Testis (tissue), 3 donors: ENCODE results near the gene FOXA2. TPM values are rescaled to one million over a fixed set of nuclear protein-coding genes. Genes with fewer than 3 reads are reported as not detected.

ENCODE experiments used
- DNase-seq: peaks from one replicate; pipeline ENCODE4 v3.0.0-alpha.2; 2019
- H3K27ac ChIP-seq, 2 donors: fragments of 200-600 bp; sonication (generic); one replicate each; pipeline ENCODE4 v1.5.1; 2019
- H3K27me3 ChIP-seq: fragments of 200-600 bp; sonication (generic); one replicate; pipeline ENCODE4 v1.5.1; 2019
- H3K36me3 ChIP-seq: fragments of 200-600 bp; sonication (generic); one replicate; pipeline ENCODE4 v1.5.1; 2017; ENCODE audit warnings: low read depth; ENCODE audit errors: missing control alignments
- H3K4me1 ChIP-seq: fragments of 200-600 bp; sonication (generic); one replicate; pipeline ENCODE4 v1.5.1; 2019
- H3K4me3 ChIP-seq, 2 donors: fragments of 200-600 bp; sonication (generic); one replicate each; pipeline ENCODE4 v1.5.1; 2017 to 2019
- H3K9me3 ChIP-seq: fragments of 200-600 bp; sonication (generic); one replicate; pipeline ENCODE4 v1.5.1; 2017
- CTCF ChIP-seq, 3 experiments: fragments of 450-650 bp in 2 of 3; fragments of 200-600 bp in 1 of 3; sonication (generic) in 1 of 3; IDR thresholded peaks; one replicate each; pipeline ENCODE4 v1.5.1; 2016 to 2019; ENCODE audit warnings: antibody characterized with exemption in 3 of 3, mild to moderate bottlenecking in 2 of 3, moderate library complexity in 1 of 3
- POLR2A ChIP-seq: fragments of 450-650 bp; IDR thresholded peaks from one replicate; pipeline ENCODE4 v1.6.1; 2017; ENCODE audit warnings: antibody characterized with exemption, mild to moderate bottlenecking, moderate library complexity
- WGBS, 2 donors: methylation state at CpG; one replicate each; pipeline ENCODE4 v1.1.5; 2018; 5-methylcytosine and 5-hydroxymethylcytosine counted together
- intact Hi-C: fragments of 100-400 bp; cut with DNase I; formaldehyde crosslinking; loops from one replicate; pipeline ENCODE4 v1.15.1; 2023; ENCODE audit warnings: low total_unique reads
- polyA plus RNA-seq: library from polyadenylated mRNA; stranded (reverse); fragments of 350-450 nt; fragmentation: Illumina TruSeq; extraction: RNeasy Lipid Tissue Mini Kit (QIAGEN cat#74804); gene quantifications from one replicate; pipeline ENCODE4 v1.2.3, GENCODE V29; 2014; ENCODE audit warnings: low read depth, low replicate concordance; ENCODE audit not compliant: insufficient read depth
- total RNA-seq, 2 donors: library from RNA; depleted of rRNA; stranded (reverse); fragments of >200 nt; gene quantifications; one replicate each; pipeline ENCODE4 v1.2.3, GENCODE V29; 2016

The FOXA2 gene
- total and polyA plus RNA-seq, 3 donors from 2014 or later, result 0.24 to 0.54 (median 0.43) TPM

DNA sequence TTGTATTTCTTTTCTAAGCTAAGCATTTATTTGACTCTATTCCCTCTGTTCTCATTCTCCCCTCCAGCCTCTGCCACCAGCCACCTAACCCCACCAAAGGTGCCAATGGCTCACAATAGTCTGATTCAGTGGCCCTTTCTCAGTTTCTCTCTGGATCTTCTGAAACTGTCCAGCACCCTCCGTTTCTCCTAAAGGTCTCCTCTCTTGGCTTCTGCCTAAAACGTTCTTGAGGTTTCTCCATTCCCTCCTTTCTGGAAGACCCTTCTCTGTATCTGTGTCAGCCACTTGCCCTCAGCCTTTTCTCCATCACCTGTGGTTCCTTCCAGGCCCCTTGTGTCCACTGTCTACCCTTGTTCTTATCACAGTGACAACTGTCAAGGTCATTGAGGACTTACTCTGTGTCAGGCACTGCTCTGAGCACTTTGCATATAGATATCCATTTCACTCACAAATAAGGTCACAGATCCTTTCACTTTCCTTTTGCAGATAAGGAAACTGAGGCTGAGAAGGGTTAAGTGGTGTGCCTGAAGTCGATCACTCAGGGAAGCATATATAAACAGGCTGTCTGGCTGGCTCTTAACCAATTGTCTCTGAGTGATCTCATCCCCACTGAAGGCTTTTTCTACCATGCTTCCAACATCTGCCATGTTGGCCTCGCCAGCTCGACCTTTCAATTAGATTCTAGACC is 48.1 kb downstream of the FOXA2 start:
- Histone ChIP-seq H3K36me3 (no peaks in the 10 kb centered on the region), H3K4me1 (no peaks in the 10 kb centered on the region), H3K27me3 (no peaks in the 10 kb centered on the region), H3K9me3 (no peaks in the 10 kb centered on the region), H3K4me3 (no peak overlapping the region), H3K27ac (no peak overlapping the region)
- DNase-seq, result no peak
- TF ChIP-seq CTCF (IDR thresholded peaks at IDR 0.05) (no peak), POLR2A (no peak)
- WGBS, 2 donors, result 88 to 91% methylated on average over 5 of the region's 5 CpGs
- intact Hi-C loops, result no loop called here

- Histone ChIP-seq H3K4me3 (no peak overlapping the region), H3K4me1 (no peaks in the 10 kb centered on the region), H3K9me3 (no peaks in the 10 kb centered on the region), H3K36me3 (no peaks in the 10 kb centered on the region), H3K27me3 (no peaks in the 10 kb centered on the region), H3K27ac (no peak overlapping the region)
- 80 to 86% methylated on average over 5 of the region's 5 CpGs for WGBS, 2 donors
- intact Hi-C loops, result no loop called here
- no peak for TF ChIP-seq POLR2A
- no peak for TF ChIP-seq CTCF (IDR thresholded peaks at IDR 0.05)
- no peak for DNase-seq
These were observed 48.9 kb downstream of the FOXA2 start for GRCh38 chr20:22535483-22535882.

- Histone ChIP-seq H3K9me3 (no peaks in the 10 kb centered on the region), H3K4me1 (no peaks in the 10 kb centered on the region), H3K4me3 (no peak overlapping the region), H3K27ac (no peak overlapping the region), H3K36me3 (no peaks in the 10 kb centered on the region), H3K27me3 (no peaks in the 10 kb centered on the region)
- intact Hi-C loops, result no loop called here
- peak; percentile 81 for DNase-seq
- 67 to 72% methylated on average over 10 of the region's 10 CpGs for WGBS, 2 donors
- TF ChIP-seq POLR2A (no peak), CTCF (IDR thresholded peaks at IDR 0.05) (no peak)
These were observed 50.3 kb downstream of the FOXA2 start for GRCh38 chr20:22533823-22534751.

GRCh38 chr20:22532598-22532997 is 51.8 kb downstream of the FOXA2 start:
- intact Hi-C loops, result no loop called here
- WGBS, 2 donors, result 77 to 82% methylated on average over 3 of the region's 3 CpGs
- TF ChIP-seq CTCF (IDR thresholded peaks at IDR 0.05) (no peak), POLR2A (no peak)
- Histone ChIP-seq H3K4me3 (no peak overlapping the region), H3K27ac (no peak overlapping the region), H3K27me3 (no peaks in the 10 kb centered on the region), H3K4me1 (no peaks in the 10 kb centered on the region), H3K9me3 (no peaks in the 10 kb centered on the region), H3K36me3 (no peaks in the 10 kb centered on the region)
- DNase-seq, result no peak
